Stimulated activated CD8-positive, alpha-beta memory T cell treated with anti-CD3 and anti-CD28 coated beads, Interleukin-4, amount 100 ng/mL, for 48 hours (primary cell): ENCODE measurements around the gene ZNF586.
A peak's percentile ranks its signal among the peaks of the same experiment; 100 is the strongest.
"Not testable (repeated sequence)": the region's sequence is repeated elsewhere in the genome, so short reads cannot be mapped to it uniquely, and the experiment has no call there.

ENCODE experiments used
- DNase-seq: peaks from one replicate; pipeline ENCODE4 v3.0.0-alpha.2; 2020

ZNF586 gene

GRCh38 chr19:57769345-57770131 lies at the start of gene ZNF586:
ZNF586 (plus strand) TSS chr19:57769676; CDS start chr19:57769843, 167 bp downstream.
- peak; percentile 89 for DNase-seq

- no peak for DNase-seq
Observed at GRCh38 chr19:57719901-57720519, 49.5 kb upstream of the ZNF586 start.

GRCh38 chr19:57720878-57721277 lies 48.6 kb upstream of the ZNF586 start:
- no peak for DNase-seq

- DNase-seq, result peak; percentile 56
Observed at GRCh38 chr19:57738320-57738719, 31.2 kb upstream of the ZNF586 start.

GRCh38 chr19:57738770-57739169 lies 30.7 kb upstream of the ZNF586 start:
- not testable (repeated sequence) for DNase-seq

- peak; percentile 82 for DNase-seq
Observed at GRCh38 chr19:57746580-57747471, 22.6 kb upstream of the ZNF586 start, which contains the start of gene ZNF776. ZNF776 (plus strand) TSS chr19:57746815; CDS start chr19:57747059, 244 bp downstream.

- no peak for DNase-seq
Observed at GRCh38 chr19:57747472-57747807, 22.0 kb upstream of the ZNF586 start.

GRCh38 chr19:57748029-57748428 lies 21.4 kb upstream of the ZNF586 start:
- DNase-seq, result no peak

GRCh38 chr19:57754091-57754673 lies 15.3 kb upstream of the ZNF586 start:
- DNase-seq, result no peak

- no peak for DNase-seq
Observed at GRCh38 chr19:57755031-57755430, 14.4 kb upstream of the ZNF586 start.

- DNase-seq, result no peak
Observed at GRCh38 chr19:57757941-57758340, 11.5 kb upstream of the ZNF586 start.

- no peak for DNase-seq
Observed at GRCh38 chr19:57759096-57759495, 10.4 kb upstream of the ZNF586 start.

GRCh38 chr19:57771417-57771816 lies 1.9 kb downstream of the ZNF586 start:
- DNase-seq, result no peak

- DNase-seq, result no peak
Observed at GRCh38 chr19:57773488-57773887, 4.0 kb downstream of the ZNF586 start.

- DNase-seq, result no peak
Observed at GRCh38 chr19:57776764-57777296, 7.4 kb downstream of the ZNF586 start.

GRCh38 chr19:57778336-57778735 lies 8.9 kb downstream of the ZNF586 start:
- no peak for DNase-seq

GRCh38 chr19:57779220-57779845 lies 9.9 kb downstream of the ZNF586 start:
- no peak for DNase-seq

GRCh38 chr19:57786286-57786685 lies 16.8 kb downstream of the ZNF586 start:
- no peak for DNase-seq

GRCh38 chr19:57786906-57787305 lies 17.4 kb downstream of the ZNF586 start:
- no peak for DNase-seq

GRCh38 chr19:57788114-57788692 lies 18.7 kb downstream of the ZNF586 start:
- no peak for DNase-seq

GRCh38 chr19:57789288-57789687 lies 19.8 kb downstream of the ZNF586 start:
- no peak for DNase-seq

GRCh38 chr19:57796580-57796979 lies 27.1 kb downstream of the ZNF586 start:
- not testable (repeated sequence) for DNase-seq
